Measurements from ENCODE around the gene PGD. TPM values are rescaled to one million over a fixed set of nuclear protein-coding genes. Genes with fewer than 3 reads are reported as not detected.
A peak's percentile ranks its signal among the peaks of the same experiment; 100 is the strongest.
"Not testable (repeated sequence)": the region's sequence is repeated elsewhere in the genome, so short reads cannot be mapped to it uniquely, and the experiment has no call there.

PGD gene
- total and polyA plus RNA-seq, 7 experiments from 2014 or later, result 42.0 to 110 (median 47.0) TPM

GRCh38 chr1:10407201-10407600 is 8.3 kb downstream of the PGD start:
- H3K36me3 Mint-ChIP-seq, result peaks cover 14 to 59% (median 30%) of the 10 kb centered on the region in 5 donors
- Histone ChIP-seq H3K4me1 (ENCODE audit: control insufficient read depth in 2 of 2, insufficient read depth in 2 of 2, low read length in 2 of 2) (no peaks in the 10 kb centered on the region), H3K9me3 (ENCODE audit: control insufficient read depth in 2 of 3, low read length in 3 of 3) (no peaks in the 10 kb centered on the region), H3K27ac (ENCODE audit: low read depth, low read length) (no peak overlapping the region), H3K4me3 (ENCODE audit: low read length) (no peak overlapping the region), H3K27me3 (ENCODE audit: control insufficient read depth in 2 of 2, insufficient read depth in 2 of 2, low read length in 2 of 2) (no peaks in the 10 kb centered on the region), H3K36me3 (ENCODE audit: control insufficient read depth in 2 of 3, insufficient read depth in 3 of 3, low read length in 3 of 3) (peaks cover 0 to 87% (median 18%) of the 10 kb centered on the region in 3 experiments)
- H3K27ac Mint-ChIP-seq, result no peak overlapping the region
- H3K9me3 Mint-ChIP-seq, result no peaks in the 10 kb centered on the region
- ATAC-seq, result no peak
- no peak for DNase-seq
- intact Hi-C loops (cut with micrococcal nuclease), result no loop called here
- no peaks in the 10 kb centered on the region for H3K27me3 Mint-ChIP-seq
- POLR2A ChIA-PET, result no interaction called here
- CTCF ChIA-PET, result no interaction called here
- H3K4me3 Mint-ChIP-seq, result no peak overlapping the region
- H3K4me1 Mint-ChIP-seq, result peaks cover 0 to 3% (median 0%) of the 10 kb centered on the region in 7 donors

DNA sequence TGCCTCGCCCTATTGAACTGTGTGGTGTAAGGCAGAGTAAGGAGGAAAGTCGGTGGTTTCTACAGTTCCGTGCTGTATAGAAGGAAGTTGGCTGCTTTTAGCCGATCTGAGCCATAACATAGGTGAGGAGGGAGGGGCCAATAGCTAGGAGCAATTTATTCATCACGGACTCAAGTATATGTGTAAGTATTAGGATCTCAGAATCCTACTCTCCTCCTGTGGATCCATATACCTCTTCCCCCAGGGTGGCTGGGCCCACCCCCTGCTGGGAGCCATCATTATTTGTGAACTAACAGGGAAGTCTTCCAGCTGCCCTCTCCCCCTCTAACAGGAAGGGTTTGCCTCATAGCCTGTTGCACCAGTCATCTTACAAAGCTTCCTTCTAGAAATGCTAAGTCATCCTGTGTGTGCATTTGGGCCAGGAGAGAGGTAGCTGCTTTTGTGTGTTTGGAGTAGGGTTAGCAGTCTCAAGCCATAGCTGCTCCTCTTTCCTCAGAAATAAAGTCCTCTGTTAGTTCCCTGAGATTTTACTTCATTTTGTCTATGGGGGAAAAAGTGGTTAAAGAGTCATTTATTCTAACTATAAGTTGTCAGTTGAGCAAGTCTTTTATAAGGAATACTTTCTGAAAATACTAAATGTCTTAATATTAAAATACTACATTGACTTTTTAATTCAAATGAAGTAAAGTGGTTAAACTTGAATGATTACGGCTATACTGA is 16.5 kb downstream of the PGD start:
- H3K4me3 Mint-ChIP-seq, result peak overlapping the region in 2 of 10 donors; percentile 30 to 70
- intact Hi-C loops (cut with micrococcal nuclease), result loop anchor here in 1 of 2 donors (2.0 kb wide), 1 partner anchor 17 kb away; the partner anchor contains the start of gene PGD
- no peak overlapping the region for H3K4me3 ChIP-seq (ENCODE audit: low read length)
- POLR2A ChIA-PET, result no interaction called here
- no peak overlapping the region for H3K27ac ChIP-seq (ENCODE audit: low read depth, low read length)
- peaks cover 0 to 17% (median 7%) of the 10 kb centered on the region in 7 donors for H3K4me1 Mint-ChIP-seq
- peak overlapping the region in 8 of 9 donors; percentile 51 to 88 (median 74) for H3K27ac Mint-ChIP-seq
- no peaks in the 10 kb centered on the region for H3K27me3 ChIP-seq (ENCODE audit: control insufficient read depth in 2 of 2, insufficient read depth in 2 of 2, low read length in 2 of 2)
- no peaks in the 10 kb centered on the region for H3K27me3 Mint-ChIP-seq
- peaks cover 22 to 76% (median 37%) of the 10 kb centered on the region in 5 donors for H3K36me3 Mint-ChIP-seq
- H3K4me1 ChIP-seq (ENCODE audit: control insufficient read depth in 2 of 2, insufficient read depth in 2 of 2, low read length in 2 of 2), result no peaks in the 10 kb centered on the region
- H3K36me3 ChIP-seq (ENCODE audit: control insufficient read depth in 2 of 3, insufficient read depth in 3 of 3, low read length in 3 of 3), result peaks cover 0 to 72% (median 11%) of the 10 kb centered on the region in 3 experiments
- CTCF ChIA-PET, result interaction anchor here (0.6 kb wide), 1 partner anchor 45 kb away, joined by 3 read pairs; no protein-coding TSS in a partner anchor
- peak; percentile 91 for ATAC-seq
- no peaks in the 10 kb centered on the region for H3K9me3 Mint-ChIP-seq
- no peaks in the 10 kb centered on the region for H3K9me3 ChIP-seq (ENCODE audit: control insufficient read depth in 2 of 3, low read length in 3 of 3)
- DNase-seq, result no peak

GRCh38 chr1:10415967-10416366 is 17.1 kb downstream of the PGD start:
- DNase-seq; H3K9me3 Mint-ChIP-seq; ATAC-seq; H3K4me1 ChIP-seq (ENCODE audit: control insufficient read depth in 2 of 2, insufficient read depth in 2 of 2, low read length in 2 of 2); H3K9me3 ChIP-seq (ENCODE audit: control insufficient read depth in 2 of 3, low read length in 3 of 3); H3K4me3 ChIP-seq (ENCODE audit: low read length); H3K27me3 Mint-ChIP-seq; H3K4me3 Mint-ChIP-seq; H3K27me3 ChIP-seq (ENCODE audit: control insufficient read depth in 2 of 2, insufficient read depth in 2 of 2, low read length in 2 of 2); H3K27ac ChIP-seq (ENCODE audit: low read depth, low read length); POLR2A ChIA-PET: not testable (repeated sequence)
- Mint-ChIP-seq H3K4me1 (peaks cover 0 to 17% (median 7%) of the 10 kb centered on the region in 7 donors), H3K36me3 (peaks cover 22 to 76% (median 37%) of the 10 kb centered on the region in 5 donors), H3K27ac (peak overlapping the region in 1 of 9 donors; percentile 70)
- intact Hi-C loops (cut with micrococcal nuclease), result loop anchor here in 1 of 2 donors (2.0 kb wide), 1 partner anchor 17 kb away; the partner anchor contains the start of gene PGD
- CTCF ChIA-PET, result interaction anchor here (0.6 kb wide), 1 partner anchor 46 kb away, joined by 3 read pairs; no protein-coding TSS in a partner anchor
- peaks cover 0 to 73% (median 11%) of the 10 kb centered on the region in 3 experiments for H3K36me3 ChIP-seq (ENCODE audit: control insufficient read depth in 2 of 3, insufficient read depth in 3 of 3, low read length in 3 of 3)

DNA sequence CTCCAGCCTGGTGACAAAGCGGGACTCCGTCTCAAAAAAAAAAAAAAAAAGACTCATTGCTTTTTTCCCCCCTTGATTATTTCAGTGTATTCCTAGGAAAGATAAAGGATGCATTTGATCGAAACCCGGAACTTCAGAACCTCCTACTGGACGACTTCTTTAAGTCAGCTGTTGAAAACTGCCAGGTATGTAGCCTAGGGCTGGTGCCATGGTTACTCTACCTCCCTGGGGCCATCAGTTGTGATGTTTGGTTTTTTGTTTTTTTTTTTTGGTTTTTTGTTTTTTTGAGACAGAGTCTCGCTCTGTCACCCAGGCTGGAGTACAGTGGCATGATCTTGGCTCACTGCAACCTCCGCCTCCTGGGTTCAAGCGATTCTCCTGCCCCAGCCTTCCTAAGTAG is 19.9 kb downstream of the PGD start:
- DNase-seq; H3K27ac ChIP-seq (ENCODE audit: low read depth, low read length); H3K27me3 Mint-ChIP-seq; H3K9me3 Mint-ChIP-seq; H3K4me3 ChIP-seq (ENCODE audit: low read length); H3K27ac Mint-ChIP-seq; H3K4me3 Mint-ChIP-seq; H3K27me3 ChIP-seq (ENCODE audit: control insufficient read depth in 2 of 2, insufficient read depth in 2 of 2, low read length in 2 of 2); ATAC-seq; H3K9me3 ChIP-seq (ENCODE audit: control insufficient read depth in 2 of 3, low read length in 3 of 3); H3K4me1 ChIP-seq (ENCODE audit: control insufficient read depth in 2 of 2, insufficient read depth in 2 of 2, low read length in 2 of 2); POLR2A ChIA-PET; intact Hi-C loops (cut with micrococcal nuclease): not testable (repeated sequence)
- H3K36me3 ChIP-seq (ENCODE audit: control insufficient read depth in 2 of 3, insufficient read depth in 3 of 3, low read length in 3 of 3), result peaks cover 0 to 48% (median 3%) of the 10 kb centered on the region in 3 experiments
- CTCF ChIA-PET, result interaction anchor here (0.7 to 1.0 kb wide), 2 partner anchors 11 to 414 kb away, joined by 4 to 9 read pairs; no protein-coding TSS in a partner anchor
- H3K4me1 Mint-ChIP-seq, result peaks cover 0 to 17% (median 7%) of the 10 kb centered on the region in 7 donors
- H3K36me3 Mint-ChIP-seq, result peaks cover 7 to 51% (median 20%) of the 10 kb centered on the region in 5 donors

DNA sequence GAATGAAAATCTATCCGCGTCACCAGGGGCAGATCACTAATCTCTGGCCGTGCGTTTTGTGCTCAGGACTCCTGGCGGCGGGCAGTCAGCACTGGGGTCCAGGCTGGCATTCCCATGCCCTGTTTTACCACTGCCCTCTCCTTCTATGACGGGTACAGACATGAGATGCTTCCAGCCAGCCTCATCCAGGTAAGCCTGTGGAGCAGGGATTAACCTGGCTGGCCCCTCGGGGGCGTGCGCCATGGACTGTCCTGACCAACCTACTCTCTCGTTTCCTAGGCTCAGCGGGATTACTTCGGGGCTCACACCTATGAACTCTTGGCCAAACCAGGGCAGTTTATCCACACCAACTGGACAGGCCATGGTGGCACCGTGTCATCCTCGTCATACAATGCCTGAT is 20.5 kb downstream of the PGD start:
- intact Hi-C loops (cut with micrococcal nuclease), result no loop called here
- POLR2A ChIA-PET, result no interaction called here
- H3K27me3 Mint-ChIP-seq, result no peaks in the 10 kb centered on the region
- peak overlapping the region in 1 of 9 donors; percentile 49 for H3K27ac Mint-ChIP-seq
- ATAC-seq (no peak), DNase-seq (no peak)
- H3K27me3 ChIP-seq (ENCODE audit: control insufficient read depth in 2 of 2, insufficient read depth in 2 of 2, low read length in 2 of 2), result no peaks in the 10 kb centered on the region
- peaks cover 7 to 46% (median 20%) of the 10 kb centered on the region in 5 donors for H3K36me3 Mint-ChIP-seq
- no peaks in the 10 kb centered on the region for H3K4me1 ChIP-seq (ENCODE audit: control insufficient read depth in 2 of 2, insufficient read depth in 2 of 2, low read length in 2 of 2)
- no peak overlapping the region for H3K27ac ChIP-seq (ENCODE audit: low read depth, low read length)
- H3K4me3 ChIP-seq (ENCODE audit: low read length), result no peak overlapping the region
- H3K9me3 ChIP-seq (ENCODE audit: control insufficient read depth in 2 of 3, low read length in 3 of 3), result no peaks in the 10 kb centered on the region
- CTCF ChIA-PET, result no interaction called here
- H3K9me3 Mint-ChIP-seq, result no peaks in the 10 kb centered on the region
- H3K4me3 Mint-ChIP-seq, result no peak overlapping the region
- H3K4me1 Mint-ChIP-seq, result peaks cover 0 to 15% (median 7%) of the 10 kb centered on the region in 7 donors
- H3K36me3 ChIP-seq (ENCODE audit: control insufficient read depth in 2 of 3, insufficient read depth in 3 of 3, low read length in 3 of 3), result peaks cover 0 to 47% (median 3%) of the 10 kb centered on the region in 3 experiments

DNA sequence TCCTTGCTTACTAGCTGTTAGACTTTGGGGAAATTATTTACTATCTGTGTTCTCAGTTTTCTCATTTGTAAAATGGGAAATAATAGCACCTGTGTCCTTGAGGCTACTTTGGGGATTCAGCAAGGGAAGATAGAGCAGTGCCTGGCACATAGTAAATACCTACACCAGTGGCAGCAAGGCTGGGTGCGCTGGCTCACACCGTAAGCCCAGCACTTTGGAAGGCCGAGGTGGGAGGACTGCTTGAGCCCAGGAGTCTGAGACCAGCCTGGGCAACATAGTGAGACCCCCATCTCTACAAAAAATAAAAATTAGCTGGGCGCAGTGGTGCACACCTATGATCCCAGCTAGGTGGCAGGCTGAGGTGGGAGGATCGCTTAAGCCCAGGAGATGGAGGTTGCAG is 22.8 kb downstream of the PGD start:
- Histone ChIP-seq H3K4me3 (ENCODE audit: low read length) (no peak overlapping the region), H3K27ac (ENCODE audit: low read depth, low read length) (no peak overlapping the region), H3K27me3 (ENCODE audit: control insufficient read depth in 2 of 2, insufficient read depth in 2 of 2, low read length in 2 of 2) (no peaks in the 10 kb centered on the region), H3K4me1 (ENCODE audit: control insufficient read depth in 2 of 2, insufficient read depth in 2 of 2, low read length in 2 of 2) (no peaks in the 10 kb centered on the region), H3K9me3 (ENCODE audit: control insufficient read depth in 2 of 3, low read length in 3 of 3) (no peaks in the 10 kb centered on the region), H3K36me3 (ENCODE audit: control insufficient read depth in 2 of 3, insufficient read depth in 3 of 3, low read length in 3 of 3) (peaks cover 0 to 37% (median 3%) of the 10 kb centered on the region in 3 experiments)
- H3K36me3 Mint-ChIP-seq, result peaks cover 7 to 34% (median 15%) of the 10 kb centered on the region in 5 donors
- no peaks in the 10 kb centered on the region for H3K27me3 Mint-ChIP-seq
- ATAC-seq (no peak), DNase-seq (no peak)
- no peak overlapping the region for H3K4me3 Mint-ChIP-seq
- no peak overlapping the region for H3K27ac Mint-ChIP-seq
- ChIA-PET POLR2A (no interaction called here), CTCF (no interaction called here)
- intact Hi-C loops (cut with micrococcal nuclease), result no loop called here
- no peaks in the 10 kb centered on the region for H3K4me1 Mint-ChIP-seq
- no peaks in the 10 kb centered on the region for H3K9me3 Mint-ChIP-seq

Measured in naive thymus-derived CD4-positive, alpha-beta T cell (primary cell).